ENCODE data around the gene NTRK2.

Gene NTRK2

GRCh38 chr9:84940294-84940693, 270.8 kb downstream of the NTRK2 start:
- TF ChIP-seq CTCF (conservative IDR thresholded peaks at IDR 0.05; ENCODE audit: low read depth, low read length) = no peak
- H3K4me3 ChIP-seq (ENCODE audit: low read depth, low read length) = no peak overlapping the region
- DNase-seq (ENCODE audit: low read depth) = no peak

GRCh38 chr9:84941792-84942191, 272.3 kb downstream of the NTRK2 start:
- no peak for DNase-seq (ENCODE audit: low read depth)
- no peak overlapping the region for H3K4me3 ChIP-seq (ENCODE audit: low read depth, low read length)
- no peak for TF ChIP-seq CTCF (conservative IDR thresholded peaks at IDR 0.05; ENCODE audit: low read depth, low read length)

GRCh38 chr9:84943482-84944050, 274.0 kb downstream of the NTRK2 start:
- no peak for DNase-seq (ENCODE audit: low read depth)
- H3K4me3 ChIP-seq (ENCODE audit: low read depth, low read length) = no peak overlapping the region
- TF ChIP-seq CTCF (conservative IDR thresholded peaks at IDR 0.05; ENCODE audit: low read depth, low read length) = no peak

- TF ChIP-seq CTCF (conservative IDR thresholded peaks at IDR 0.05; ENCODE audit: low read depth, low read length) = no peak
- DNase-seq (ENCODE audit: low read depth) = no peak
- H3K4me3 ChIP-seq (ENCODE audit: low read depth, low read length) = no peak overlapping the region
Measured at GRCh38 chr9:84945878-84946538, 276.5 kb downstream of the NTRK2 start.

- TF ChIP-seq CTCF (conservative IDR thresholded peaks at IDR 0.05; ENCODE audit: low read depth, low read length) = no peak
- DNase-seq (ENCODE audit: low read depth) = no peak
- H3K4me3 ChIP-seq (ENCODE audit: low read depth, low read length) = no peak overlapping the region
Measured at GRCh38 chr9:84947412-84947972, 278.0 kb downstream of the NTRK2 start.

GRCh38 chr9:84949258-84949657, 279.7 kb downstream of the NTRK2 start:
- no peak for TF ChIP-seq CTCF (conservative IDR thresholded peaks at IDR 0.05; ENCODE audit: low read depth, low read length)
- DNase-seq (ENCODE audit: low read depth) = no peak
- no peak overlapping the region for H3K4me3 ChIP-seq (ENCODE audit: low read depth, low read length)

GRCh38 chr9:84949971-84950370, 280.4 kb downstream of the NTRK2 start:
- no peak for TF ChIP-seq CTCF (conservative IDR thresholded peaks at IDR 0.05; ENCODE audit: low read depth, low read length)
- H3K4me3 ChIP-seq (ENCODE audit: low read depth, low read length) = no peak overlapping the region
- no peak for DNase-seq (ENCODE audit: low read depth)
